Measurements from ENCODE around the gene DUSP22.

DNA sequence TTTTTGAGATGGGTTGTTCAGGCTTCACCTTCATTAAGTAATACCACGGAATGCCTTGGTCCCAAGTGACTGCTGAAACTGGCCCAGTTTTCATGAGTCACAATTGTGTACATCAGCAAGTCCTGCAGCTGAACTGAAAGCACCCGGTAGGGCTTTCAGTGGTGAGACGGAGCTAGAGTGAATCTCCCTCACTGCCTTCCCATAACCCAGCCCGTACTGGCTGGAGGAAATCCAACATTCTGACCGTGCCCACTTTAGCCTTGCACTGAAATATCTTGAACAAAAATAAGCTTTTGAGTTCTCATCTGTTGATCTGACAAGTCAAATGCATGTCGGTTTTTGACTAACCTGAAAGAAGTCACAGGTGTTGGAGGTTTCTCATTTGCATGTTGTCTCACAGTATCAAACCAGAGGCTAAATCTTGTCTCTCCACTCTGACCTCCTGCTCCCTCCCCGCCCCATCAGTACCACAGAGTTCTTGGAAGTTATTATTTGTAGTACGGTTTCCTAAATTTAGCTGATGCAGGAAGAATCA lies 35.9 kb downstream of the DUSP22 start:
- TF ChIP-seq, protein P1, sequence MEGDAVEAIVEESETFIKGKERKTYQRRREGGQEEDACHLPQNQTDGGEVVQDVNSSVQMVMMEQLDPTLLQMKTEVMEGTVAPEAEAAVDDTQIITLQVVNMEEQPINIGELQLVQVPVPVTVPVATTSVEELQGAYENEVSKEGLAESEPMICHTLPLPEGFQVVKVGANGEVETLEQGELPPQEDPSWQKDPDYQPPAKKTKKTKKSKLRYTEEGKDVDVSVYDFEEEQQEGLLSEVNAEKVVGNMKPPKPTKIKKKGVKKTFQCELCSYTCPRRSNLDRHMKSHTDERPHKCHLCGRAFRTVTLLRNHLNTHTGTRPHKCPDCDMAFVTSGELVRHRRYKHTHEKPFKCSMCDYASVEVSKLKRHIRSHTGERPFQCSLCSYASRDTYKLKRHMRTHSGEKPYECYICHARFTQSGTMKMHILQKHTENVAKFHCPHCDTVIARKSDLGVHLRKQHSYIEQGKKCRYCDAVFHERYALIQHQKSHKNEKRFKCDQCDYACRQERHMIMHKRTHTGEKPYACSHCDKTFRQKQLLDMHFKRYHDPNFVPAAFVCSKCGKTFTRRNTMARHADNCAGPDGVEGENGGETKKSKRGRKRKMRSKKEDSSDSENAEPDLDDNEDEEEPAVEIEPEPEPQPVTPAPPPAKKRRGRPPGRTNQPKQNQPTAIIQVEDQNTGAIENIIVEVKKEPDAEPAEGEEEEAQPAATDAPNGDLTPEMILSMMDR (conservative IDR thresholded peaks at IDR 0.05 in 1 of 2, IDR thresholded peaks at IDR 0.05 in 1 of 2; ENCODE audit: low read depth in 1 of 2, low read length in 2 of 2): no peak
- TF ChIP-seq EZH2 (IDR thresholded peaks at IDR 0.05; ENCODE audit: low read length, missing control alignments): no peak
